GM12801 (cell line): ENCODE measurements around the gene RBM42.

Experiments used
- TF ChIP-seq, protein P1 (sequence below): IDR thresholded peaks from one replicate; pipeline ENCODE4 v1.5.1; 2011; ENCODE audit warnings: control low read depth; ENCODE audit not compliant: insufficient read length; ENCODE audit errors: extremely low read depth

The RBM42 gene

DNA sequence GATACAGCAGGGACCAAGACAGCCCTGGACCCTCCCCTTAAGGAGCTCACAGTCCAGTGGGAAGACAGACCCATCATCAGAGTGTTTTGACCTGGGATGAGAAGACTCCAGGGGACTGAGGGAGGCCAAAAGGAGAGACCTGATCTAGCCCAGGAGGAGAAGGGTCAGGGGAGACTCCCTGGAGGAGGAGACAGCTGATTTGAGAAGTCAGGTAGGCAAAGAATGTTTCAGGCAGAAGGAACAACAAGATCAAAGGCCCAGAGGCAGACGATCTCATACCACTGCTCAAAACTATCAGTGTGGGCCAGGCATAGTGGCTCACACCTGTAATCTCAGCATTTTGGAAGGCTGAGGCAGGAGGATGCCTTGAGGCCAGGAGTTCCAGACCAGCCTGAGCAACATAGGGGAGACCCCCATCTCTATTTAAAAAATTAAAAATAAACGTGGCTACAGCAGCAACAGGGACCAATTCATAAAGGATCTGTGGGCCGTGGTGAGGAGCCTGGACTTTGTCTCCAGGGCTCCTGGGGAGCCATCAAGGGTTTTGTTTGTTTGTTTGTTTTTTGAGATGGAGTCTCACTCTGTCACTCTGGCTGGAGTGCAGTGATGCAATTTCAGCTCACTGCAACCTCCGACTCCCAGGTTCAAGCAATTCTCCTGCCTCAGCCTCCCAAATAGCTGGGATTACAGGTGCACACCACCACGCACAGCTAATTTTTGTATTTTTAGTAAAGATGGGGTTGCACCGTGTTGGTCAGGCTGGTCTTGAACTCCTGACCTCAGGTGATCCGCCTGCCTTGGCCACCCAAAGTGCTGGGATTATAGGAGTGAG, 17.1 kb downstream of the RBM42 start:
- TF ChIP-seq, protein P1, sequence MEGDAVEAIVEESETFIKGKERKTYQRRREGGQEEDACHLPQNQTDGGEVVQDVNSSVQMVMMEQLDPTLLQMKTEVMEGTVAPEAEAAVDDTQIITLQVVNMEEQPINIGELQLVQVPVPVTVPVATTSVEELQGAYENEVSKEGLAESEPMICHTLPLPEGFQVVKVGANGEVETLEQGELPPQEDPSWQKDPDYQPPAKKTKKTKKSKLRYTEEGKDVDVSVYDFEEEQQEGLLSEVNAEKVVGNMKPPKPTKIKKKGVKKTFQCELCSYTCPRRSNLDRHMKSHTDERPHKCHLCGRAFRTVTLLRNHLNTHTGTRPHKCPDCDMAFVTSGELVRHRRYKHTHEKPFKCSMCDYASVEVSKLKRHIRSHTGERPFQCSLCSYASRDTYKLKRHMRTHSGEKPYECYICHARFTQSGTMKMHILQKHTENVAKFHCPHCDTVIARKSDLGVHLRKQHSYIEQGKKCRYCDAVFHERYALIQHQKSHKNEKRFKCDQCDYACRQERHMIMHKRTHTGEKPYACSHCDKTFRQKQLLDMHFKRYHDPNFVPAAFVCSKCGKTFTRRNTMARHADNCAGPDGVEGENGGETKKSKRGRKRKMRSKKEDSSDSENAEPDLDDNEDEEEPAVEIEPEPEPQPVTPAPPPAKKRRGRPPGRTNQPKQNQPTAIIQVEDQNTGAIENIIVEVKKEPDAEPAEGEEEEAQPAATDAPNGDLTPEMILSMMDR, result no peak

DNA sequence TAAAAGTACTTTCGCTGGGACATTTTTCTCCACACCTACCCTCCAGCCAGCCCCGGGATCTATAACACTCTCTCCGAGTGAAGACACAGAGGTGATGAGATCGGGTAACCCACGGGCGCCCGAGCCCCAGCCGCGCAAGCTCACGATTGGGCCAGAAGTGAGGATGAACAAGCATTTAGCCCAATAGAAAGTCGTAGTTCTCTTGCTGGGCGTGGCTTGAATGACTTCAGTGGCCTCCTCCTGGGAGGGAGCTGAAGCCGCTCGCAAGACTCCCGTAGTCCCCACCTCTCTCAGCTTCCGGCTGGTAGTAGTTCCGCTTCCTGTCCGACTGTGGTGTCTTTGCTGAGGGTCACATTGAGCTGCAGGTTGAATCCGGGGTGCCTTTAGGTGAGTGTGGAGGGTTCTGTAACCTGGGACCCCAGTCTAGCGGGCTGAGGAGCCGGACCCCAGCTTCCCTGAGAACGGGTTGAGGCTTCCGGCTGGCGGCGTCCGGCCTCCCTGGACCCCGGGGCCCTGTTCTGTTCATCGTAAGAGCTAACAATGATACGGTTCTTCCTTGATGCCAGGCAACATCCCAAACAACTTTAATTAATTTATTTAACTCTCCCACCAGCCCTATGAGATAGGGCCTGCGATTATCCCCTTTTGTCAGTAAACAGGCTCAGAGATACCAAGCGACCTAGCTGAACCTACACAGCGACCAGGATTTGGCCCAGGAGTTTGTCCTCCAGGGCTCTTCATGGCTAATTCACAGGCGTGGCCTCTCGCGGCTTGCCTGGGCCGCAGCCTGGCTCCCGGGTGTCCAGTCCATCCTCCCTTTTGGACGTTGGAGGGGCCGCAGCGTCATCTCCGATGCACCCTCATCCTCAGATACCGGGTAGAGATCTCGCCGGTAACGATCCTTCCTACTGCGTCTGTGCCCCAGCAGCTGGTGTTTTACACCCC, 19.5 kb downstream of the RBM42 start, which contains the start of gene COX6B1:
Gene COX6B1 (plus strand): TSS at position 307 of the 945 bp plus-strand sequence. CDS start 2,921 bp downstream, outside the sequence.
- TF ChIP-seq, protein P1, result no peak

GRCh38 chr19:35650581-35650980, 21.7 kb downstream of the RBM42 start:
- TF ChIP-seq, protein P1, result no peak

- TF ChIP-seq, protein P1, result no peak
Observed at GRCh38 chr19:35655600-35655999, 26.8 kb downstream of the RBM42 start.

- TF ChIP-seq, protein P1, result no peak
Observed at GRCh38 chr19:35656700-35657099, 27.9 kb downstream of the RBM42 start.

DNA sequence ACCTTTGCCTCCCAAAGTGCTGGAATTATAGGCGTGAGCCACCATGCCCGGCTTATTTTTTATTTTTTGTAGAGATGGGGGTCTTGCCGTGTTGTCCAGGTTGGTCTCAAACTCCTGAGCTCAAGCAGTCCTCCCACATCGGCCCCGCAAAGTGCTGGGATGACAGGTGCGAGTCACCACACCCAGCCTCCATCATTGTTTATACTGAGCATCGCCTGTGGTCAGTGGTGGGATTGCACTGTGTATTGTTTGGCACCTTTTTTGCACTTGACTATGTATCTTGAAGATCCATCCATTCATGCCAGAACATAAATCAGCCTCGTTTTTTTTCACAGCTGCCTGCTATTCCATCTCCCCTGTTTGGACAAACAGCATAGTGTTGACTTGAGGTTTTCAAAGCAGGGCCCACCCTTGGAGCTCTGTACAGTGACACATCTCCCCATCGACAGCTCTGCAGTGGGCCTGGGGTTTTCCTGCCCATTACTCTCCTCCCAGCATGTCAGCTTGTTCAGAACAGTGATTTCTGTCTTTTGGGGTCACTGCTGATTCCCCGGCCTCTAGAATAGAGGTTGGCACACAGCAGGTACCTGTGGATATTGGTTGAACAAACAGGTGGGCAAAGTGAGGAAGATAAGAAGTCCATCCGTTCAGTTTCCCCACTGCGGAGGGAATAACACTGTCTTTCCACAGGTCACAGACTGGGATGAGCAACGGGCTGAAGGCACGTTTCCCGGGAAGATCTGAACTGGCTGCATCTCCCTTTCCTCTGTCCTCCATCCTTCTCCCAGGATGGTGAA, 29.3 kb downstream of the RBM42 start:
- TF ChIP-seq, protein P1, result no peak
